ENCODE results near the gene UBA1.

The UBA1 gene

DNA sequence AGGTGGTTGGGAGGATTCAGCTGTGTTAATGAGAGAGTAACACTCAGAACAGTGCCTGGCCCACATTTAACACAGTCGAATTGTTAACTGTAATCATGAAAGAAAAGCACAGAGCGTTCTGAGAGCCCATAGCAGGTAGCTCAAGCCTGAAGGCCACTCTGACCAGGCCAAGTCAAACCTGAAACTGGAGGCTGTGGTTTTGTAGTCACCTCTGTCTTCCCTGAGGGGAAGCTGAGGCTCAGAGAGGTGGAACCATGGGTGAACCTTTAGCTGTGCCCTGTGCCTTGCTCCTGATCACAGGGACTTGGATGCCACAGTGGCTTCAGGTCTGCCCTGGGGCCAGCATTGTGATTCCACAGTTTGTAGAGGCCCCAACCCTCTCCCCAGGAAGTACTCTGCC, 16.6 kb upstream of the UBA1 start:
- Mint-ChIP-seq H3K4me3 (no peak overlapping the region), H3K27me3 (no peaks in the 10 kb centered on the region), H3K36me3 (no peaks in the 10 kb centered on the region), H3K27ac (no peak overlapping the region), H3K9me3 (no peaks in the 10 kb centered on the region), H3K4me1 (no peaks in the 10 kb centered on the region)

DNA sequence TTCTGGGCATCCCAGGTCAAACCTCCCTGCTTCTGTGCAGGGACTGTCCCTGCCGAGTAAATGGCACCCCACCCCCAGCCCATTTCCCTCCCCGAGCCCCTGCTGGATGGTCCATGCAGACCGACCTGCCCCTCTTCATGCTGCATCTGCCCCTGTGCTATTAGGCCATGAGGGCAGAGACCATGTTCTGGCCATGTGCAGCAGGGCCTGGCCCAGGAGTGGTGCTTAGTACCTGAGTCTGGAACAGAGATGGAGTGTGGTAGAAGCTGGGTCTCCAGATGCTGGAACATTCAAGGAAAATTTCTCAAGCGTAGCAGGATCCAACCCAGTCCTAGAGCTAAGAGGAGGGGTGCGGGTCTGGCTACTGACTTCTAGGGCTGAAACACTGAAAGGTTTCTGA, 15.3 kb upstream of the UBA1 start:
- H3K27ac Mint-ChIP-seq = no peak overlapping the region

DNA sequence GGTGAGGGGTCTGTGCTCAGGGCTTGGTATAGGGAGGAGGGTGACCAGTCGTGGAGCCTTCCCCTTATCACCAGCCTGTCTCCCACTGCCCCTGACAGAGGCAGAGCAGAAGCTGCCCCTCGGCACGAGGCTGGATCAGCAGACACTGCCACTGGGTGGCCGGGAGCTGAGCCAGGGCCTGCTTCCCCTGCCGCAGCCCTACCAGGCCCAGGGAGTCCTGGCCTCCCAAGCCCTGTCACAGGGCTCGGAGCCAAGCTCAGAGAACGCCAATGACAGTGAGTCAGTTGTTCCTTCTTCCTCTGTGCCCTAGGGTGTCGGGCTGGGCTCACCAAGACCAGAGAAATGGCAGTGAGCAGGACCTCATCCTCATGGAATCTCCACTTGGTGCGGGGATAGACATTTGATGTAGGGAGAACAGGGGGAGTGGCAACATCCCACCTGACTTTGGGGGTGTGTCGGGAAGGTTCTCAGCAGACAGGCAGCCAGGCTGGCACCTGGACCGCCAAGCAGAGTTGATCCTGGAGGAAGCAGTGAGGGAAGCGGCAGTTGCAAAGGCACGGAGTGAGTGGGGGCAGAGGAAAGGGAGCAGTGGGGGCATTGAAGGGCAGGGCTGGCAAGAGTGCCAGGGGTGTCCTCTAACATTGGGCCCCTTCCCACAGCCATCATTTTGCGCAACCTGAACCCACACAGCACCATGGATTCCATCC, 14.3 kb upstream of the UBA1 start:
- H3K27me3 Mint-ChIP-seq = no peaks in the 10 kb centered on the region
- H3K9me3 Mint-ChIP-seq = no peaks in the 10 kb centered on the region
- H3K27ac Mint-ChIP-seq = no peak overlapping the region
- H3K36me3 Mint-ChIP-seq = no peaks in the 10 kb centered on the region
- no peaks in the 10 kb centered on the region for H3K4me1 Mint-ChIP-seq
- H3K4me3 Mint-ChIP-seq = no peak overlapping the region

More for the DNA sequence above, 15.3 kb upstream of the UBA1 start:
- H3K9me3 Mint-ChIP-seq = no peaks in the 10 kb centered on the region
- H3K4me1 Mint-ChIP-seq = no peaks in the 10 kb centered on the region
- no peaks in the 10 kb centered on the region for H3K27me3 Mint-ChIP-seq
- H3K36me3 Mint-ChIP-seq = no peaks in the 10 kb centered on the region
- no peak overlapping the region for H3K4me3 Mint-ChIP-seq

DNA sequence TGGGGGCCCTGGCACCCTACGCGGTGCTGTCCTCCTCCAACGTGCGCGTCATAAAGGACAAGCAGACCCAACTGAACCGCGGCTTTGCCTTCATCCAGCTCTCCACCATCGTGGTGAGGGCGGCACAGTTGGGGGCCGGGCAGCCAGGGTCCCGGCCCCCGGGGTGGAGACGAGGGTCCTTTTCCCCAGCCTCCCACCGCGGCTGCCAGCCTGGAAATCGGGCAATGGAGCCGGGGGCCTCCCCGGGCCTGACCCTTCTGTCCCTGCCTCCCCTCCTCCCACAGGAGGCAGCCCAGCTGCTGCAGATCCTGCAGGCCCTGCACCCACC, 13.7 kb upstream of the UBA1 start:
- no peaks in the 10 kb centered on the region for H3K27me3 Mint-ChIP-seq
- H3K4me1 Mint-ChIP-seq = no peaks in the 10 kb centered on the region
- H3K4me3 Mint-ChIP-seq = no peak overlapping the region
- no peaks in the 10 kb centered on the region for H3K36me3 Mint-ChIP-seq
- H3K9me3 Mint-ChIP-seq = no peaks in the 10 kb centered on the region
- no peak overlapping the region for H3K27ac Mint-ChIP-seq

DNA sequence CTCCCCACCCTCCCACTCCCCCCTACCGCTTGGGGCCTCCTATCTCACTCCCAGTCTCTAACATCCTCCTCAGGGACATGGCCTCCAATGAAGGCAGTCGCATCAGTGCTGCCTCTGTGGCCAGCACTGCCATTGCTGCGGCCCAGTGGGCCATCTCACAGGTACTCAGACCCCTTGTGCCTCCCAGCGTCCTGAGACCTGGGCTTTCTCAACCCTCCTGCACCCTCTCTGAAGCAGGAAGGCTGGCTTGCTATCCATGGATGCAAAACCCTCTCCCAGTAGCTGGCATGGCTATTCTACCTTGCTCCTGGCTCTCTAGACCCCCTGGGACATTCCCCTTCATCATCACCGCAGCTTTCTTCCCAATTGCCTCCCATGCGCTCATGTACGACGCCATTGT, 13.3 kb upstream of the UBA1 start:
- Mint-ChIP-seq H3K4me1 (no peaks in the 10 kb centered on the region), H3K9me3 (no peaks in the 10 kb centered on the region), H3K27ac (no peak overlapping the region), H3K36me3 (no peaks in the 10 kb centered on the region), H3K4me3 (no peak overlapping the region), H3K27me3 (no peaks in the 10 kb centered on the region)

DNA sequence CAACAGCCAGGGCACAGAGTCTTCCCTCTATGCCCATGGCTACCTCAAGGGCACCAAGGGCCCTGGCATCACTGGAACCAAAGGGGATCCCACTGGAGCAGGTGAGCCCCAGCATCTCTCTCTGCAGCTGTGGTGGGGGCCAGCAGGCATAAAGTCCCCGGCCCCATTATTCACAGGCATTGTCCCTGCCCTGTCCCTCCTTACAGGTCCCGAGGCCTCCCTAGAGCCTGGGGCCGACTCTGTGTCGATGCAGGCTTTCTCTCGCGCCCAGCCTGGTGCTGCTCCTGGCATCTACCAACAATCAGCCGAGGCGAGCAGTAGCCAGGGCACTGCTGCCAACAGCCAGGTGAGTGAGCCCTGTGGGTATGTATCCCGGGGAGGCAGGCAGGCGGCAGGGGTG, 12.3 kb upstream of the UBA1 start:
- H3K4me3 Mint-ChIP-seq = no peak overlapping the region
- H3K27ac Mint-ChIP-seq = no peak overlapping the region
- H3K9me3 Mint-ChIP-seq = no peaks in the 10 kb centered on the region
- no peaks in the 10 kb centered on the region for H3K27me3 Mint-ChIP-seq
- no peaks in the 10 kb centered on the region for H3K4me1 Mint-ChIP-seq
- H3K36me3 Mint-ChIP-seq = no peaks in the 10 kb centered on the region

DNA sequence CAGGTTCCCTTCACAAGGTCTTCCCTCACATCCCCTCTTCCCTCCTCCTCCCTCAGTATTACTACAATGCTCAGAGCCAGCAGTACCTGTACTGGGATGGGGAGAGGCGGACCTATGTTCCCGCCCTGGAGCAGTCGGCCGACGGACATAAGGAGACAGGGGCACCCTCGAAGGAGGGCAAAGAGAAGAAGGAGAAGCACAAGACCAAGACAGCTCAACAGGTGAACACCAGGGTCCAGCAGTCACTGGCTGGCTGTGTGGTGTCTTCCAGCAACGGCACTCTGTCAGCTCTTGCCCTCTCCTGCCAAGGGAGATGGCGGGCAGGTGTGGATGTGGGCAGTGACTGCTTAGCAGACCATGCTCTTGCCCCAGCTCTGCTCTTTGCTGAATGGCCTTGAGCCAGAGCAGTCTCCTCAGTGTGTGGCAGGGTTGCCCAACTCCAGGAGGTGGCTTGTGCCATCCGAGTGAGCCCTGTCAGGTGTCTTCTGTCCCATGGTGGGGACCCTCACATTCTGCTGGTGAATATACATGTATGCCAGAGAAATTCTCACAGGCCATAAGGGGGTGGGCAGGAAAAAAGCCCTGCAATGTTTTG, 11.4 kb upstream of the UBA1 start:
- H3K36me3 Mint-ChIP-seq = no peaks in the 10 kb centered on the region
- H3K27me3 Mint-ChIP-seq = no peaks in the 10 kb centered on the region
- H3K27ac Mint-ChIP-seq = no peak overlapping the region
- no peak overlapping the region for H3K4me3 Mint-ChIP-seq
- no peaks in the 10 kb centered on the region for H3K4me1 Mint-ChIP-seq
- H3K9me3 Mint-ChIP-seq = no peaks in the 10 kb centered on the region

DNA sequence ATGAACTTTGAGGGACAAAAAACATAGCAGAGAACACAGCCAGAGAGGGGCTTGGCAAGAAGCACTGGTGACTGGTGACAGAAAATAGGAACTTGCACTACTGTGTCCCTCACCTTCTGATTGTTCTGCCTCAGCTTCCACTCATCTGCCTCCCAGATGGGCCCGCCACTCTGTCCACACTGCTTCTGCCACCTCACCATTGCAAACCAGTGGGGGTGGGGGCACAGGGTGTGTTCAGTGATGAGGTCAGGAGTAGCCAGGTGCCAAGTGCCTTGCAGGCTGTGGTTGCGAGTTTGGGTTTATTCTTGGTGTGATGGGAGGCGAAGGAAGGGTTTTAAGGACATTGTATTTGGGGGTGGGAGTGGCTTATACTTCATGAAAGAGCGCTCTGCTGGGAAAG, 9.1 kb upstream of the UBA1 start:
- no peak overlapping the region for H3K4me3 Mint-ChIP-seq
- H3K27me3 Mint-ChIP-seq = no peaks in the 10 kb centered on the region
- no peaks in the 10 kb centered on the region for H3K36me3 Mint-ChIP-seq
- H3K4me1 Mint-ChIP-seq = peaks cover 12% of the 10 kb centered on the region
- H3K27ac Mint-ChIP-seq = no peak overlapping the region
- H3K9me3 Mint-ChIP-seq = no peaks in the 10 kb centered on the region

DNA sequence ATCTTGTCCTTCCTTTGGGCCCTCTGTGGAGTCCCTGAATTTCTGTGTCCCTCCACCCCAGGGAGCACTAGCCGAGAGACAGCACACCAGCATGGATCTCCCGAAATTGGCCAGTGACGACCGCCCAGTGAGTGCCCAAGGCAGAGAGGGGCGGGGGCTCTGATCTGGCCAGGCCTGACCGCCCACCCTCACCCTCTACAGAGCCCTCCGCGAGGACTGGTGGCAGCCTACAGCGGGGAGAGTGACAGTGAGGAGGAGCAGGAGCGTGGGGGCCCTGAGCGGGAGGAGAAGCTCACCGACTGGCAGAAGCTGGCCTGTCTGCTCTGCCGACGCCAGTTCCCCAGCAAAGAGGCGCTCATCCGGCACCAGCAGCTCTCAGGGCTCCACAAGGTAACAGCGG, 8.4 kb upstream of the UBA1 start:
- H3K4me3 Mint-ChIP-seq = no peak overlapping the region
- no peaks in the 10 kb centered on the region for H3K36me3 Mint-ChIP-seq
- no peak overlapping the region for H3K27ac Mint-ChIP-seq
- no peaks in the 10 kb centered on the region for H3K27me3 Mint-ChIP-seq
- peaks cover 12% of the 10 kb centered on the region for H3K4me1 Mint-ChIP-seq
- no peaks in the 10 kb centered on the region for H3K9me3 Mint-ChIP-seq

DNA sequence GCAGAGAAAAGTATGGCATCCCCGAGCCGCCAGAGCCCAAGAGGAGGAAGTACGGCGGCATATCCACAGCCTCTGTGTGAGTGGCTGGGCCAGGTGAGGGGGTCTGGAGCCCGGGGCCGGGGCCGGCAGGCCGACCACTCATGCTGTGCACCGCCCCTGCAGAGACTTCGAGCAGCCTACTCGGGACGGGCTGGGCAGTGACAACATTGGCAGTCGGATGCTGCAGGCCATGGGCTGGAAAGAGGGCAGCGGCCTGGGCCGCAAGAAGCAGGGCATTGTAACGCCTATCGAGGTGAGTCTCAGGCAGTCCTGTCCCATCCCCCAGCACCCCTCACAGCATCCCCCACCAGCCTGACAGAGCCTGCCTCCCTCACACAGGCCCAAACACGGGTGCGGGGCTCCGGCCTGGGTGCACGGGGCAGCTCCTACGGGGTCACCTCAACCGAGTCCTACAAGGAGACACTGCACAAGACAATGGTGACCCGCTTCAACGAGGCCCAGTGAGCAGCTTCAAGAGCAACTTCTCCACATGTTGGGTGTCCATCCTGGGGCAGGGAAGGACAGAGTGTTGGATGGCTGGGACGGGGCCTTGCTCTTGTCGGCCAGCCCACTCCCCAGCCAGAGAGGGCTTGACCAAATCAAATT, 7.4 kb upstream of the UBA1 start:
- H3K9me3 Mint-ChIP-seq = no peaks in the 10 kb centered on the region
- no peak overlapping the region for H3K27ac Mint-ChIP-seq
- no peaks in the 10 kb centered on the region for H3K27me3 Mint-ChIP-seq
- no peaks in the 10 kb centered on the region for H3K36me3 Mint-ChIP-seq
- H3K4me3 Mint-ChIP-seq = no peak overlapping the region
- peaks cover 15% of the 10 kb centered on the region for H3K4me1 Mint-ChIP-seq

DNA sequence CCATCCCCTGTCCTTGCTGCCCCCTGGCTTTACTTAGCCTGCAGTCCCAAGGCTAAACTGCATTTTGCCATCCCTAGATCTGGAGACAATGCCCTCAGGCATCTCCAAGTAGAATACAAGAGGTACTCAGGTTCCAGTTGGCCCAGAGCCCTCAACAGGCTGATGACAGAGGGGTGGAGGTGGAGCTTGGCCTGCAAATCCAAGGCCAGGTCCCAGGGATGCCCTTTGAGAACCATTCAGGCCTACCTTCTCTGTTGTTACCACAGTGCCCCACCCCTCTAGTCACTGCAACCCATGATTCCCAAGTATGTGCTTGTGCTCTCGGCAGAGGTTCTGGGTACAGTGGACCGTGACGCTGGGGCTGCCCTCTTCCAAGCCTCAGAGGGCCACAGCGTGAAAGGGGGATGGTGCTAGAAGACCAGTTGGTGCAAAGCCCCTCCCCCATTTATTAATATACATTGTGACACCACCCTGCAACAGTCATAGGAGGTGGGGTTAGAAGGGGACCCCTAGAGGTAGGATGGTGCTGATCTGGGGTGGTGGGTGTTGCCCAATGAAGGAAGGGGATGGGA, 6.4 kb upstream of the UBA1 start:
- Mint-ChIP-seq H3K4me1 (peaks cover 15% of the 10 kb centered on the region), H3K9me3 (no peaks in the 10 kb centered on the region), H3K4me3 (no peak overlapping the region), H3K27me3 (no peaks in the 10 kb centered on the region), H3K36me3 (no peaks in the 10 kb centered on the region), H3K27ac (peak overlapping the region; percentile 77)

DNA sequence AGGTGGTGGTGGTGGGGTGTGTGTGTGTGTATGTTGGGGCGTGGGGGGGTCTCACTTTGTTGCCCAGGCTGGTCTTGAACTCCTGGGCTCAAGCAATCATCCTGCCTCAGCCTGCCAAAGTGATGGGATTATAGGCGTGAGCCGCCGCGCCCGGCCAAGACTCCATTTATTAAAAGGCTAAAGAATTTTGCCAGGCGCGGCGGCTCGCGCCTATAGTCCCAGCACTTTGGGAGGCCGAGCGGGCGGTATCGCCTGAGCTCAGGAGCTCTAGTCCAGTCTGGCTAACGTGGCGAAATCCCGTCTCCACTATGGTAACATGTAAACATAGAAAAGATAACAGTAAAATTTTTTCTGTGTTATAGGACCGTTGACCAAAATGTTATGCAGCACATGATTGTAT, 3.7 kb upstream of the UBA1 start:
- Mint-ChIP-seq H3K4me1 (peaks cover 32% of the 10 kb centered on the region), H3K9me3 (no peaks in the 10 kb centered on the region), H3K4me3 (no peak overlapping the region), H3K27me3 (no peaks in the 10 kb centered on the region), H3K27ac (no peak overlapping the region), H3K36me3 (no peaks in the 10 kb centered on the region)

DNA sequence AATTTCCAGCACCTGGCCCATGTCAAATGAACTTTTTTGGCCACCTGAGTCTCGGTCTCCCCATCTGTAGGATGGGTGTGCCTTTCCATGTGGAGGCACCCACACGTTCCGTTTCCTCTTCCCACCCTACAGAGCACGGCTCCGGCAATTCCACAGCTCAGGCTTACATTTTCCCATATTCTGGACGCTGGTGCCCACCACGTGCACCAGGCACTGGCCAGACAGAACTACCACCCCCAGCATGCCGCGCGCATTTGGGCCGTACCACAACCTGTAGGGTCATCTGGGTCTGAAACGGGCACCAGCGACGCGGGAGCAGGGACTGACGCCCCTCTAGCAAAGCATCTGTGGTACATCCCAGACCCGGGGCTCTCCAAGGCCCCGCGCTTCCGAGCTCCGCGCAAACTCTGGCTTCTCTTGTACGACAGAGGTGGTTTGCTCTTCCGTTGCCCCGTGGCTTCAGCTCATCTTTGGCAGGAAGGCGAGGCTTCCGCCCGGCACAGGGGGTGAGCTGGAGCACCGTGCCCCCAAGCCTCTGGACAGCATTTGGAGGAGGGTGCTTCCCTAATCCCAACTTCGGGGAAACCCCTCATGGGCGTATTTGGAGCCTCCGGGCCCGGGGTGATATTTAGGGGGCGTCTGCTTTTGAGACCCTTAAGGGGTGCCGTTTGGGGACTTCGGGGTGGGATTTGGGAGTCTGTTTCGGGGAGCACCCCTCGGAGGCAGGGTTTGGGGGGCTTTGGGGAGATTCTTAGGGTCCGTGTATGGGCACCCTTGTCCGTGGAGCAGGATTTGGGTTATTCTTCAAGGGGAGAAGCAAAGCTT, 3.0 kb upstream of the UBA1 start:
- H3K27me3 Mint-ChIP-seq = no peaks in the 10 kb centered on the region
- peak overlapping the region; percentile 92 for H3K4me3 Mint-ChIP-seq
- H3K9me3 Mint-ChIP-seq = no peaks in the 10 kb centered on the region
- H3K4me1 Mint-ChIP-seq = peaks cover 39% of the 10 kb centered on the region
- H3K36me3 Mint-ChIP-seq = no peaks in the 10 kb centered on the region
- H3K27ac Mint-ChIP-seq = peak overlapping the region; percentile 94

DNA sequence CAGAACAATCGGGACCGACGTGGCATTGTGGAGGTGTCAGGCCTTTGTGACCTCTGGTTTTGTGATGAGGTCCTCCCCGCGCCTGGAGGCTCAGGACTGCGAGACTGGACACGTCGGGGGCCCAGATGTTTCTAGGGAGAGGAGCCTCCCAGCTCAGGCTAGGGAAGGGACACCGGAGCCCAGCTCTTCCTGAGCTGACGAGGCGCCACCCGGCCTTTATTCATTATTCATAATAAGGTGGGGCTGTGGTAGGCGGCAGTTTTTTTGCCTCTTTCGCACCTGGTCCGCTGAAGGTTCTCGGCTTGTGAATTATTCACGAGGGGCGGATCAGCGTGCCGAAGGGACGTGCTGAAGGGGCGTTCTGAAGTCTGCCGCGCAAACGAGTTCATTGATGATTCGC, 2.3 kb upstream of the UBA1 start:
- H3K4me3 Mint-ChIP-seq = peak overlapping the region; percentile 92
- no peaks in the 10 kb centered on the region for H3K36me3 Mint-ChIP-seq
- no peaks in the 10 kb centered on the region for H3K9me3 Mint-ChIP-seq
- no peaks in the 10 kb centered on the region for H3K27me3 Mint-ChIP-seq
- peak overlapping the region; percentile 94 for H3K27ac Mint-ChIP-seq
- H3K4me1 Mint-ChIP-seq = peaks cover 45% of the 10 kb centered on the region

DNA sequence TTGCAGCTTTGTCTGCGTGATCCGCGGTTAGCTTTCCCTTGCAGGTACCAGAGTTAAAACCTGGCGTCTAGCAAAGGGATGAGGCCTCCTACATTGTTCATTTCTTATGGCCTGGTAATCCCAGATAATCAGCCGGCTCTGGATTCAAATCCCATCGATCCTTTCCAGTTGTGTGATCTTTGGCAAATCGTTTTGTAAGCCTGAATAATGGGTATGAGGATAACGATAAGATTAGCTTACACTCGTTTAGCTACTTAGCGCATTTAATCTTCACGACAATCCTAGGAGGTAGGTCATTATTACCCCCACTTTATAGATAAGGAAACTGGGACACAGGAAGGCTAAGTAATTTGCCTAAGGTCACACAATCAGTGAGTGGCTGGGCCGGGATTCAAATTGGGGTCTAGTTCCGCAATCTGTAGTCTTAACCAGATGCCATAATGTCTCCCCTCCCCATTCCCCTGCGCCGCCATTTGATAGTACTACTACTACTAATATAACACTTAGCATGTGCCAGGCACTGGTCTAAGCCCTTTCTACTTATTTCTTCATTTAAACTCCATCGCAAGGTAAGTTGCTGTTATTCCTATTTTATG, 1.7 kb upstream of the UBA1 start:
- no peaks in the 10 kb centered on the region for H3K36me3 Mint-ChIP-seq
- H3K9me3 Mint-ChIP-seq = no peaks in the 10 kb centered on the region
- no peak overlapping the region for H3K27ac Mint-ChIP-seq
- H3K27me3 Mint-ChIP-seq = no peaks in the 10 kb centered on the region
- peak overlapping the region; percentile 92 for H3K4me3 Mint-ChIP-seq
- H3K4me1 Mint-ChIP-seq = peaks cover 51% of the 10 kb centered on the region
